Upper lobe of left lung (tissue), 6 donors: ENCODE data around the gene BMI1. TPM values are rescaled to one million over a fixed set of nuclear protein-coding genes. Genes with fewer than 3 reads are reported as not detected.
A peak's percentile ranks its signal among the peaks of the same experiment; 100 is the strongest.

ENCODE experiments used
- ATAC-seq, 2 donors: fragments of 200-7000 bp; cut with Tn5 transposase; one replicate each; pipeline ENCODE4 v1.9.1; 2022; ENCODE audit warnings: mild to moderate bottlenecking in 2 of 2, moderate library complexity in 2 of 2; ENCODE audit not compliant: low FRiP score in 2 of 2
- DNase-seq, 2 donors: peaks; one replicate each; pipeline ENCODE4 v3.0.0-alpha.2; 2019 to 2020
- H3K27ac ChIP-seq, 4 donors: fragments of 200-600 bp; sonication (generic); one replicate each; pipeline ENCODE4 v1.5.1; 2016 to 2019
- H3K27me3 ChIP-seq, 4 donors: fragments of 200-600 bp; sonication (generic); one replicate each; pipeline ENCODE4 v1.5.1; 2017 to 2019
- H3K36me3 ChIP-seq, 4 donors: fragments of 200-600 bp; sonication (generic); one replicate each; pipeline ENCODE4 v1.5.1; 2016 to 2019
- H3K4me1 ChIP-seq, 4 donors: fragments of 200-600 bp; sonication (generic); one replicate each; pipeline ENCODE4 v1.5.1; 2018 to 2019
- H3K4me3 ChIP-seq, 4 donors: fragments of 200-600 bp; sonication (generic); one replicate each; pipeline ENCODE4 v1.5.1; 2017 to 2019; ENCODE audit warnings: mild to moderate bottlenecking in 2 of 4, moderate library complexity in 1 of 4
- H3K9me3 ChIP-seq, 4 donors: fragments of 200-600 bp; sonication (generic); one replicate each; pipeline ENCODE4 v1.5.1; 2018 to 2019
- CTCF ChIP-seq, 6 experiments: fragments of 450-650 bp in 4 of 6; fragments of 200-600 bp in 2 of 6; sonication (generic) in 2 of 6; IDR thresholded peaks; one replicate each; pipeline ENCODE4 v1.5.1; 2016 to 2019; ENCODE audit warnings: antibody characterized with exemption in 6 of 6
- EP300 ChIP-seq, 4 donors: sonication (generic); formaldehyde crosslinking; IDR thresholded peaks; one replicate each; pipeline ENCODE4 v1.5.1; 2017; ENCODE audit warnings: antibody characterized with exemption in 4 of 4, control low read depth in 2 of 4
- POLR2A ChIP-seq, 4 donors: fragments of 450-650 bp; IDR thresholded peaks; one replicate each; pipeline ENCODE4 v1.5.1; 2016 to 2017; ENCODE audit warnings: antibody characterized with exemption in 4 of 4, mild to moderate bottlenecking in 2 of 4
- POLR2AphosphoS5 ChIP-seq, 2 donors: sonication (generic); formaldehyde crosslinking; IDR thresholded peaks; one replicate each; pipeline ENCODE4 v1.5.1; 2017; ENCODE audit warnings: antibody characterized with exemption in 2 of 2
- WGBS, 2 donors: methylation state at CpG; one replicate each; pipeline ENCODE4 v1.1.5; 2017 to 2018; 5-methylcytosine and 5-hydroxymethylcytosine counted together
- total RNA-seq, 6 donors: library from RNA; depleted of rRNA in 4 of 6; stranded (reverse); fragments of >200 nt in 4 of 6; gene quantifications; one replicate each; pipeline versions ENCODE4 v1.1.0 to v1.2.1, GENCODE V29; 2016 to 2021
- donor health status: DM: no; HTN: no; CAD: no; lungs with moderate emphysema.
- donor health status: DM: no; HTN: yes; CAD: no; lungs with severe emphysema.

The BMI1 gene
- total RNA-seq, 6 donors from 2014 or later: 13.0 to 73.3 (median 41.5) TPM

GRCh38 chr10:22340329-22341189 lies 19.7 kb downstream of the BMI1 start:
- peak; percentile 86 to 88 for ATAC-seq

GRCh38 chr10:22341190-22341925 lies 20.5 kb downstream of the BMI1 start:
- DNase-seq: no peak
- TF ChIP-seq POLR2A (IDR thresholded peaks at IDR 0.05): no peak
- Histone ChIP-seq H3K36me3 (no peaks in the 10 kb centered on the region), H3K27ac (peak overlapping the region; percentile 91 to 99 (median 96)), H3K9me3 (no peaks in the 10 kb centered on the region), H3K4me3 (peak overlapping the region; percentile 57 to 73 (median 69)), H3K4me1 (peaks cover 18 to 32% (median 21%) of the 10 kb centered on the region in 4 donors), H3K27me3 (peaks cover 2 to 75% (median 37%) of the 10 kb centered on the region in 4 donors)
- WGBS, 2 donors: 5% methylated on average over 18 to 40 of the region's 40 CpGs
- ATAC-seq: peak; percentile 32 to 40

More at GRCh38 chr10:22340329-22341189, 19.7 kb downstream of the BMI1 start:
- WGBS, 2 donors: 0 to 1% methylated on average over 19 to 65 of the region's 98 CpGs
- peak overlapping the region; percentile 91 to 99 (median 96) for H3K27ac ChIP-seq
- H3K9me3 ChIP-seq: no peaks in the 10 kb centered on the region
- TF ChIP-seq POLR2A (IDR thresholded peaks at IDR 0.05): peak in 3 of 4 donors; percentile 12 to 71 (median 60)
- no peak for TF ChIP-seq EP300 (IDR thresholded peaks at IDR 0.05)
- TF ChIP-seq CTCF (IDR thresholded peaks at IDR 0.05): peak in 1 of 6 experiments; percentile 9
- TF ChIP-seq POLR2AphosphoS5 (IDR thresholded peaks at IDR 0.05): peak; percentile 53 to 75
- H3K27me3 ChIP-seq: peaks cover 2 to 77% (median 42%) of the 10 kb centered on the region in 4 donors
- DNase-seq: peak; percentile 65 to 94
- peak overlapping the region; percentile 57 to 73 (median 69) for H3K4me3 ChIP-seq
- peaks cover 25 to 36% (median 28%) of the 10 kb centered on the region in 4 donors for H3K4me1 ChIP-seq
- H3K36me3 ChIP-seq: no peaks in the 10 kb centered on the region

DNA sequence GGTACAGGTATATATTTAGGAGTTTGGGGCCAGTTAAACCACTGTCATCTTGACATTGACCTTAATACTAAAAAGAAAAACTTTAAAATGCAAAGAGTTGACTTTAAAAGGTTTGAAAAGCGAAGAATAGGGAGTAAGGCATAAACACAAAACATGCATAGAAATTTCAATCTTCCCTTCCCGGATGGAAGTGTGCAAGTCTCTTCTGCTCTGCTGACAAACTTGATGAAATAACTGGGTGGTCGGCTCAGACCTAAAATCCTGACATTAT lies 21.0 kb downstream of the BMI1 start:
- ATAC-seq (no peak), DNase-seq (no peak)
- WGBS, 2 donors: 39 to 45% methylated on average over 3 of the region's 3 CpGs
- TF ChIP-seq POLR2A (IDR thresholded peaks at IDR 0.05) (no peak), CTCF (IDR thresholded peaks at IDR 0.05) (no peak), POLR2AphosphoS5 (IDR thresholded peaks at IDR 0.05) (no peak), EP300 (IDR thresholded peaks at IDR 0.05) (no peak)
- H3K27me3 ChIP-seq: peaks cover under 1 to 70% (median 32%) of the 10 kb centered on the region in 4 donors
- H3K4me3 ChIP-seq: no peak overlapping the region
- peaks cover 13 to 27% (median 17%) of the 10 kb centered on the region in 4 donors for H3K4me1 ChIP-seq
- H3K27ac ChIP-seq: no peak overlapping the region
- H3K36me3 ChIP-seq: no peaks in the 10 kb centered on the region
- no peaks in the 10 kb centered on the region for H3K9me3 ChIP-seq

GRCh38 chr10:22342421-22342820 lies 21.5 kb downstream of the BMI1 start:
- no peaks in the 10 kb centered on the region for H3K36me3 ChIP-seq
- no peaks in the 10 kb centered on the region for H3K9me3 ChIP-seq
- H3K4me3 ChIP-seq: no peak overlapping the region
- DNase-seq (no peak), ATAC-seq (no peak)
- 33 to 46% methylated on average over 3 of the region's 3 CpGs for WGBS, 2 donors
- H3K27me3 ChIP-seq: peaks cover 0 to 67% (median 29%) of the 10 kb centered on the region in 4 donors
- peaks cover 12 to 26% (median 17%) of the 10 kb centered on the region in 4 donors for H3K4me1 ChIP-seq
- no peak overlapping the region for H3K27ac ChIP-seq
- TF ChIP-seq EP300 (IDR thresholded peaks at IDR 0.05) (no peak), POLR2A (IDR thresholded peaks at IDR 0.05) (no peak), CTCF (IDR thresholded peaks at IDR 0.05) (no peak), POLR2AphosphoS5 (IDR thresholded peaks at IDR 0.05) (no peak)

- Histone ChIP-seq H3K9me3 (no peaks in the 10 kb centered on the region), H3K4me3 (no peak overlapping the region), H3K36me3 (no peaks in the 10 kb centered on the region), H3K4me1 (peaks cover 12 to 26% (median 17%) of the 10 kb centered on the region in 4 donors), H3K27ac (no peak overlapping the region), H3K27me3 (peaks cover 0 to 58% (median 20%) of the 10 kb centered on the region in 4 donors)
- DNase-seq (no peak), ATAC-seq (no peak)
- 11 to 17% methylated on average over 3 of the region's 3 CpGs for WGBS, 2 donors
- no peak for TF ChIP-seq EP300 (IDR thresholded peaks at IDR 0.05)
- TF ChIP-seq CTCF (IDR thresholded peaks at IDR 0.05): no peak
- no peak for TF ChIP-seq POLR2A (IDR thresholded peaks at IDR 0.05)
- no peak for TF ChIP-seq POLR2AphosphoS5 (IDR thresholded peaks at IDR 0.05)
These were observed 22.8 kb downstream of the BMI1 start for GRCh38 chr10:22343731-22344130.
